ENCODE data around the gene AGBL4.

- no peak for TF ChIP-seq CTCF (conservative IDR thresholded peaks at IDR 0.05 in 1 of 2, IDR thresholded peaks at IDR 0.05 in 1 of 2; ENCODE audit: extremely low read depth in 1 of 2, insufficient read depth in 1 of 2, low read depth in 1 of 2, low read length in 2 of 2)
- TF ChIP-seq EZH2 (IDR thresholded peaks at IDR 0.05; ENCODE audit: borderline replicate concordance, low read length), result no peak
Measured at GRCh38 chr1:49677706-49678105, 346.0 kb downstream of the AGBL4 start.

Measured in mammary epithelial cell (primary cell).